H1 (cell line): ENCODE measurements around the gene RAMP1. TPM values are rescaled to one million over a fixed set of nuclear protein-coding genes. Genes with fewer than 3 reads are reported as not detected.

Experiments used
- CTCF ChIA-PET: fragments of 300-600 bp; sonication (Branson Sonifier 250); formaldehyde crosslinking; loops from one replicate; lab custom pipeline; 2021; ENCODE audit not compliant: partially characterized antibody; lab: Charles Lee
- POLR2A ChIA-PET: fragments of 300-600 bp; sonication (Branson Sonifier 250); formaldehyde crosslinking; loops from one replicate; lab custom pipeline; 2021; ENCODE audit warnings: inconsistent platforms; ENCODE audit not compliant: partially characterized antibody; lab: Charles Lee
- DNase-seq, 2 experiments: peaks; one replicate each; pipeline versions ENCODE4 v3.0.0 to v3.0.0-alpha.2; 2010 to 2022; ENCODE audit warnings: low spot score in 2 of 2, low read depth in 1 of 2, mixed read lengths in 1 of 2
- FAIRE-seq: peaks from 2 replicates; lab custom pipeline; 2011; peaks lifted over from hg19 to GRCh38; lab: Jason Lieb, UNC
- H2AFZ ChIP-seq: 2 replicates; pipeline ENCODE4 v1.8.1; 2012; ENCODE audit warnings: low read length, inconsistent platforms
- H2AK5ac ChIP-seq: 2 replicates; pipeline ENCODE4 v1.6.1; 2013; ENCODE audit warnings: low read depth, low read length
- H2BK120ac ChIP-seq: replicated peaks from 2 replicates; pipeline ENCODE3; 2013; ENCODE audit warnings: low read depth, low read length, inconsistent platforms
- H2BK12ac ChIP-seq: 2 replicates; pipeline ENCODE4 v1.6.1; 2013; ENCODE audit warnings: low read depth, low read length
- H2BK15ac ChIP-seq: 2 replicates; pipeline ENCODE4 v1.6.1; 2013; ENCODE audit warnings: low read length
- H2BK20ac ChIP-seq: 2 replicates; pipeline ENCODE4 v1.6.1; 2013; ENCODE audit warnings: low read length
- H2BK5ac ChIP-seq: 2 replicates; pipeline ENCODE4 v1.6.1; 2013; ENCODE audit warnings: low read depth, low read length
- H3K14ac ChIP-seq: 2 replicates; pipeline ENCODE4 v1.6.1; 2013; ENCODE audit warnings: inconsistent platforms; ENCODE audit not compliant: insufficient read length
- H3K18ac ChIP-seq: 2 replicates; pipeline ENCODE4 v1.6.1; 2013; ENCODE audit warnings: low read length; ENCODE audit errors: extremely low read depth
- H3K23ac ChIP-seq: 2 replicates; pipeline ENCODE4 v1.6.1; 2013; ENCODE audit warnings: inconsistent platforms; ENCODE audit not compliant: insufficient read length
- H3K23me2 ChIP-seq: 2 replicates; pipeline ENCODE4 v1.6.1; 2013; ENCODE audit warnings: low read depth, low read length
- H3K27ac ChIP-seq: 2 replicates; pipeline ENCODE4 v1.6.1; 2011; ENCODE audit warnings: low read depth, low read length, inconsistent platforms
- H3K27me3 ChIP-seq, 4 experiments: replicated peaks in 1 of 4; 1 replicate in 1 of 4; 2 replicates in 3 of 4; pipeline versions ENCODE4 v1.6.1 to v1.8.1; 2011 to 2013; ENCODE audit warnings: low read length in 3 of 4, mild to moderate bottlenecking in 3 of 4, inconsistent platforms in 2 of 4, mixed read lengths in 2 of 4, moderate library complexity in 1 of 4; ENCODE audit not compliant: control insufficient read depth in 3 of 4, insufficient read depth in 3 of 4; ENCODE audit errors: extremely low read depth in 1 of 4
- H3K36me3 ChIP-seq, 4 experiments: 2 replicates each; pipeline versions ENCODE4 v1.6.1 to v1.8.1; 2011 to 2013; ENCODE audit warnings: mild to moderate bottlenecking in 4 of 4, low read length in 3 of 4, moderate library complexity in 2 of 4, control low read depth in 1 of 4, inconsistent platforms in 1 of 4; ENCODE audit not compliant: insufficient read depth in 4 of 4, control insufficient read depth in 2 of 4
- H3K4ac ChIP-seq: replicated peaks from 2 replicates; pipeline ENCODE3; 2013; ENCODE audit warnings: low read length, low read depth, mixed read lengths, inconsistent platforms; ENCODE audit not compliant: insufficient read length
- H3K4me1 ChIP-seq, 4 experiments: replicated peaks in 1 of 4; 1 replicate in 1 of 4; 2 replicates in 3 of 4; pipeline versions ENCODE4 v1.6.1 to v1.8.1; 2011 to 2013; ENCODE audit warnings: low read length in 3 of 4, inconsistent platforms in 2 of 4, mixed read lengths in 1 of 4; ENCODE audit not compliant: insufficient read depth in 4 of 4, control insufficient read depth in 3 of 4
- H3K4me2 ChIP-seq, 2 experiments: 2 replicates each; pipeline versions ENCODE4 v1.6.1 to v1.8.1; 2011 to 2013; ENCODE audit warnings: low read depth in 2 of 2, low read length in 2 of 2, control low read depth in 1 of 2, inconsistent platforms in 1 of 2, mild to moderate bottlenecking in 1 of 2; ENCODE audit not compliant: insufficient read depth in 1 of 2
- H3K4me3 ChIP-seq, 4 experiments: fragments of 200-600, 300-600 bp in 1 of 4; sonication (generic), shearing (Covaris generic), sonication (Bioruptor Twin) in 1 of 4; 2 replicates each; pipeline versions ENCODE4 v1.5.1 to v1.8.1; 2011 to 2016; ENCODE audit warnings: low read length in 4 of 4, low read depth in 3 of 4, control low read depth in 2 of 4, inconsistent platforms in 2 of 4, mild to moderate bottlenecking in 2 of 4, mixed read lengths in 1 of 4, moderate library complexity in 1 of 4; ENCODE audit not compliant: insufficient read depth in 2 of 4; ENCODE audit errors: extremely low read depth in 1 of 4
- H3K56ac ChIP-seq: replicated peaks from 2 replicates; pipeline ENCODE3; 2013; ENCODE audit warnings: low read depth, mild to moderate bottlenecking, mixed read lengths, low read length, inconsistent platforms; ENCODE audit not compliant: insufficient read length
- H3K79me1 ChIP-seq: 2 replicates; pipeline ENCODE4 v1.6.1; 2013; ENCODE audit warnings: low read depth, low read length, control low read depth
- H3K79me2 ChIP-seq, 2 experiments: 2 replicates each; pipeline versions ENCODE4 v1.6.1 to v1.8.1; 2012 to 2013; ENCODE audit warnings: low read length in 2 of 2, mild to moderate bottlenecking in 2 of 2, inconsistent platforms in 1 of 2; ENCODE audit not compliant: insufficient read depth in 2 of 2, control insufficient read depth in 1 of 2
- H3K9ac ChIP-seq, 4 experiments: replicated peaks in 1 of 4; 1 replicate in 1 of 4; 2 replicates in 3 of 4; pipeline versions ENCODE4 v1.6.1 to v1.8.1; 2011 to 2013; ENCODE audit warnings: low read depth in 3 of 4, low read length in 3 of 4, control low read depth in 2 of 4, mild to moderate bottlenecking in 2 of 4, moderate library complexity in 2 of 4, inconsistent platforms in 1 of 4; ENCODE audit errors: extremely low read depth in 1 of 4
- H3K9me3 ChIP-seq, 2 experiments: 2 replicates each; pipeline versions ENCODE4 v1.6.1 to v1.8.1; 2012 to 2013; ENCODE audit warnings: mild to moderate bottlenecking in 2 of 2, moderate library complexity in 2 of 2, control low read depth in 1 of 2, inconsistent platforms in 1 of 2, low read depth in 1 of 2, low read length in 1 of 2, mixed read lengths in 1 of 2; ENCODE audit not compliant: insufficient read depth in 2 of 2
- H4K20me1 ChIP-seq, 2 experiments: replicated peaks in 1 of 2; 2 replicates each; pipeline versions ENCODE3 to v1.8.1; 2011 to 2013; ENCODE audit warnings: inconsistent platforms in 2 of 2, low read length in 2 of 2, mild to moderate bottlenecking in 1 of 2; ENCODE audit not compliant: insufficient read depth in 2 of 2, control insufficient read depth in 1 of 2
- H4K5ac ChIP-seq: 2 replicates; pipeline ENCODE4 v1.6.1; 2013; ENCODE audit warnings: low read length, low read depth, mixed read lengths, inconsistent platforms; ENCODE audit not compliant: insufficient read length
- H4K8ac ChIP-seq: 2 replicates; pipeline ENCODE4 v1.8.0; 2013; ENCODE audit warnings: mild to moderate bottlenecking, moderate library complexity, low read length, inconsistent platforms; ENCODE audit not compliant: insufficient read depth; ENCODE audit errors: extremely low read depth
- H4K91ac ChIP-seq: replicated peaks from 2 replicates; pipeline ENCODE3; 2013; ENCODE audit warnings: low read length, mixed read lengths, inconsistent platforms; ENCODE audit not compliant: insufficient read length
- WGBS, 2 experiments: shearing (Covaris generic) in 1 of 2; methylation state at CpG; one replicate each; pipeline versions ENCODE4 v1.1.6 to v1.1.7; 2013 to 2015; ENCODE audit warnings: low lambda C conversion rate in 2 of 2, mixed read lengths in 2 of 2, inconsistent platforms in 1 of 2, low coverage in 1 of 2, missing lambda C conversion rate in 1 of 2; ENCODE audit not compliant: insufficient replicate concordance in 2 of 2, insufficient coverage in 1 of 2, insufficient read length in 1 of 2; ENCODE audit errors: extremely low coverage in 1 of 2, missing lambda C conversion rate in 1 of 2; 5-methylcytosine and 5-hydroxymethylcytosine counted together
- polyA plus RNA-seq, 7 experiments: library from polyadenylated mRNA; depleted of rRNA in 3 of 7; stranded (reverse) in 5 of 7; unstranded in 2 of 7; fragments of >200 nt in 5 of 7; fragments of 200-250 nt in 2 of 7; gene quantifications; 1 replicate in 5 of 7; 2 replicates in 1 of 7; 4 replicates in 1 of 7; pipeline versions ENCODE4 v1.2.1 to v1.2.3, GENCODE V29; 2011 to 2013; ENCODE audit warnings: missing spikeins in 2 of 7, mixed read lengths in 2 of 7
- total RNA-seq: library from RNA; stranded (reverse); fragmentation: NEBNext Ultra II Directional; extraction: Animal tissue kit (Norgen Biotek cat#: 25700); gene quantifications from 2 replicates; pipeline ENCODE4 v1.2.1, GENCODE V29; 2021

RAMP1 gene
- total and polyA plus RNA-seq, 2 of the 8 experiments (the other 6 are each of a cell fraction or from before 2014, with no cell fraction given) = 0.65 to 4.3 TPM

- Histone ChIP-seq H3K14ac (no peak overlapping the region), H3K56ac (no peak overlapping the region), H3K9me3 (no peaks in the 10 kb centered on the region), H3K18ac (no peak overlapping the region), H3K27me3 (peaks cover 0 to 16% (median 10%) of the 10 kb centered on the region in 4 experiments; a peak in 5 of 7 replicates), H2BK15ac (no peak overlapping the region), H3K4me1 (peaks cover 0 to 3% (median 0%) of the 10 kb centered on the region in 4 experiments; a peak in 1 of 7 replicates), H2BK12ac (no peak overlapping the region), H3K4me2 (no peak overlapping the region), H2AK5ac (no peak overlapping the region), H3K23me2 (peaks cover 8% of the 10 kb centered on the region; the same call in 1 of the 2 replicates), H3K9ac (no peak overlapping the region), H3K23ac (no peak overlapping the region), H3K79me2 (no peaks in the 10 kb centered on the region), H3K4ac (no peak overlapping the region), H2BK5ac (no peak overlapping the region), H3K36me3 (no peaks in the 10 kb centered on the region; a peak in 1 of 8 replicates), H2AFZ (no peak overlapping the region), H4K20me1 (no peaks in the 10 kb centered on the region), H3K79me1 (no peaks in the 10 kb centered on the region), H4K5ac (no peak overlapping the region), H2BK20ac (no peak overlapping the region), H4K91ac (no peak overlapping the region), H3K27ac (no peak overlapping the region), H3K4me3 (no peak overlapping the region), H2BK120ac (no peak overlapping the region), H4K8ac (no peak overlapping the region)
- no peak for FAIRE-seq
- WGBS, 2 experiments = 89% methylated on average over 3 of the region's 3 CpGs; no CpG with 5 or more reads in 1 of the 2 experiments
- CTCF ChIA-PET = interaction anchor here (0.8 to 1.6 kb wide), 3 partner anchors 18 to 27 kb away, joined by 3 to 5 read pairs (median 3); no protein-coding TSS in a partner anchor
- no peak for DNase-seq
- POLR2A ChIA-PET = interaction anchor here (1.0 kb wide), 1 partner anchor 138 kb away, joined by 4 read pairs; no protein-coding TSS in a partner anchor
Observed at GRCh38 chr2:237951878-237952277, 92.5 kb downstream of the RAMP1 start.
